ENCODE data around the gene FGF12.
A peak's percentile ranks its signal among the peaks of the same experiment; 100 is the strongest.

The FGF12 gene

DNA sequence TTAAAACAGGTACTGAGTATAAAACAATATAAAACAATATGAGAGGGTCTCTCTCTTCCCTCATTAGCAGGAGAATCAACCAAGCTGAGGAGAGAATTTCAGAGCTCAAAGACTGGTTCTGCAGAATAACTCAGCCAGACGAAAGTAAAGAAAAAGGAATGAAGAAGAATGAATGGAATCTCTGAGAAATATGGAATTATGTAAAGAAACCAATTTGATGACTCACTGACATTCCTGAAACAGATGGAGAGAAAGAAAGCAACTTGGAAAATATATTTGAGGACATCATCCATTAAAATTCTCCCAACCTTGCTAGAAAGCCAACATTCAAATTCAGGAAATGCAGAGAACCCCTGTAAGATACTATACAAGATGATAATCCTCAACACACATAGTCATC, 635.5 kb downstream of the FGF12 start:
- H3K36me3 ChIP-seq (ENCODE audit: insufficient read depth, low read length): no peaks in the 10 kb centered on the region
- H3K9me3 ChIP-seq (ENCODE audit: low read length): no peaks in the 10 kb centered on the region
- no peak overlapping the region for H3K27ac ChIP-seq (ENCODE audit: low read depth, low read length, poor library complexity, severe bottlenecking)

DNA sequence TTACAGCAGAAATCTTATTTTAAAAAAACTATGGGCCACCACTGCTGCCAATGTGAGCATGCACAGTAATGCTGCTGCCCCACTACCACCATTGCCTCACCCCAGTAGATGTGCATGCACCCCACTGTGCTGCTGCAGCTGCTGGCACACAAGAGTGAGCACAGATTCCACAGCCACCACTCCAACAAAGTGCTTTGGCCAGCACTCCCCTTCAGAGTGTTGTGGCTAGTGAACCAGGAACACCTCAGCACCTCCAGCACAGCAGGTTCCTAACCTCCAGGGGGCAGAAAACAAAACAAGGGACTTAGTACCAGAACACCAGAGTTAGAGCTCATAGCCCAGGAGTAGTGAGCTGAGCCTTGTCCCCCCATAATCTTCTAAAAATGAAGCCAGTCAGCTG, 636.8 kb downstream of the FGF12 start:
- Histone ChIP-seq H3K27me3 (ENCODE audit: insufficient read depth, low read length) (no peaks in the 10 kb centered on the region), H3K36me3 (ENCODE audit: insufficient read depth, low read length) (no peaks in the 10 kb centered on the region), H3K9me3 (ENCODE audit: low read length) (no peaks in the 10 kb centered on the region), H3K79me2 (ENCODE audit: insufficient read depth, low read length) (no peaks in the 10 kb centered on the region), H3K4me2 (ENCODE audit: low read length) (no peak overlapping the region), H3F3A (ENCODE audit: insufficient read depth, low read length) (no peaks in the 10 kb centered on the region), H3K4me1 (ENCODE audit: insufficient read depth, low read length, severe bottlenecking) (no peaks in the 10 kb centered on the region), H3K9ac (ENCODE audit: low read length) (no peak overlapping the region), H4K20me1 (ENCODE audit: insufficient read depth, low read length) (no peaks in the 10 kb centered on the region), H3K4me3 (ENCODE audit: low read depth, low read length, poor library complexity, severe bottlenecking) (no peak overlapping the region), H2AFZ (ENCODE audit: low read length) (no peak overlapping the region), H3K9me2 (ENCODE audit: low read depth, low read length) (no peaks in the 10 kb centered on the region), H3K27ac (ENCODE audit: low read depth, low read length, poor library complexity, severe bottlenecking) (no peak overlapping the region)
- TF ChIP-seq, protein P1, sequence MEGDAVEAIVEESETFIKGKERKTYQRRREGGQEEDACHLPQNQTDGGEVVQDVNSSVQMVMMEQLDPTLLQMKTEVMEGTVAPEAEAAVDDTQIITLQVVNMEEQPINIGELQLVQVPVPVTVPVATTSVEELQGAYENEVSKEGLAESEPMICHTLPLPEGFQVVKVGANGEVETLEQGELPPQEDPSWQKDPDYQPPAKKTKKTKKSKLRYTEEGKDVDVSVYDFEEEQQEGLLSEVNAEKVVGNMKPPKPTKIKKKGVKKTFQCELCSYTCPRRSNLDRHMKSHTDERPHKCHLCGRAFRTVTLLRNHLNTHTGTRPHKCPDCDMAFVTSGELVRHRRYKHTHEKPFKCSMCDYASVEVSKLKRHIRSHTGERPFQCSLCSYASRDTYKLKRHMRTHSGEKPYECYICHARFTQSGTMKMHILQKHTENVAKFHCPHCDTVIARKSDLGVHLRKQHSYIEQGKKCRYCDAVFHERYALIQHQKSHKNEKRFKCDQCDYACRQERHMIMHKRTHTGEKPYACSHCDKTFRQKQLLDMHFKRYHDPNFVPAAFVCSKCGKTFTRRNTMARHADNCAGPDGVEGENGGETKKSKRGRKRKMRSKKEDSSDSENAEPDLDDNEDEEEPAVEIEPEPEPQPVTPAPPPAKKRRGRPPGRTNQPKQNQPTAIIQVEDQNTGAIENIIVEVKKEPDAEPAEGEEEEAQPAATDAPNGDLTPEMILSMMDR (IDR thresholded peaks at IDR 0.05; ENCODE audit: low read length): peak; percentile 37; the same call in 1 of the 2 replicates
- no peak for TF ChIP-seq EZH2 (IDR thresholded peaks at IDR 0.05; ENCODE audit: borderline replicate concordance, low read length)

More for the DNA sequence above, 635.5 kb downstream of the FGF12 start:
- H3K9me2 ChIP-seq (ENCODE audit: low read depth, low read length): no peaks in the 10 kb centered on the region
- TF ChIP-seq, protein P1 (IDR thresholded peaks at IDR 0.05; ENCODE audit: low read length): no peak
- TF ChIP-seq EZH2 (IDR thresholded peaks at IDR 0.05; ENCODE audit: borderline replicate concordance, low read length): no peak
- H3K9ac ChIP-seq (ENCODE audit: low read length): no peak overlapping the region
- H3F3A ChIP-seq (ENCODE audit: insufficient read depth, low read length): no peaks in the 10 kb centered on the region
- H2AFZ ChIP-seq (ENCODE audit: low read length): no peak overlapping the region
- H3K4me3 ChIP-seq (ENCODE audit: low read depth, low read length, poor library complexity, severe bottlenecking): no peak overlapping the region
- H3K27me3 ChIP-seq (ENCODE audit: insufficient read depth, low read length): no peaks in the 10 kb centered on the region
- H3K4me1 ChIP-seq (ENCODE audit: insufficient read depth, low read length, severe bottlenecking): no peaks in the 10 kb centered on the region
- no peaks in the 10 kb centered on the region for H3K79me2 ChIP-seq (ENCODE audit: insufficient read depth, low read length)
- H3K4me2 ChIP-seq (ENCODE audit: low read length): no peak overlapping the region
- H4K20me1 ChIP-seq (ENCODE audit: insufficient read depth, low read length): no peaks in the 10 kb centered on the region
